Measurements from ENCODE around the gene CTNNA3. TPM values are rescaled to one million over a fixed set of nuclear protein-coding genes. Genes with fewer than 3 reads are reported as not detected.

CTNNA3 gene
- total RNA-seq, 1 experiment from 2014 or later: 0.32 TPM

- no peaks in the 10 kb centered on the region for H4K20me1 ChIP-seq (ENCODE audit: insufficient read depth)
- DNase-seq (ENCODE audit: low read depth, low spot score) (no peak), ATAC-seq (no peak)
- no TSS peak for BruUV-seq (replicated peaks)
- H3K4me1 ChIP-seq (ENCODE audit: control insufficient read depth in 1 of 2, insufficient read depth in 2 of 2, low read length in 2 of 2): no peaks in the 10 kb centered on the region
- H3K27ac ChIP-seq (ENCODE audit: low read depth, low read length): no peak overlapping the region
- ChIA-PET RAD21 (ENCODE audit: low non-redundant PET in 1 of 2, low total read pairs in 2 of 2, uncharacterized antibody in 2 of 2, unreplicated experiment in 2 of 2) (no interaction called here), CTCF (no interaction called here), POLR2A (no interaction called here)
- no peaks in the 10 kb centered on the region for H3K9me3 ChIP-seq (ENCODE audit: control insufficient read depth in 1 of 2, insufficient read depth in 1 of 2, low read depth in 1 of 2, low read length in 2 of 2)
- no peaks in the 10 kb centered on the region for H3K27me3 ChIP-seq (ENCODE audit: insufficient read depth, low read length)
- intact Hi-C loops (cut with micrococcal nuclease): no loop called here
- no peaks in the 10 kb centered on the region for H3K79me2 ChIP-seq (ENCODE audit: insufficient read depth, low read length)
- H3K9ac ChIP-seq (ENCODE audit: low read length): no peak overlapping the region
- no peaks in the 10 kb centered on the region for H3K36me3 ChIP-seq (ENCODE audit: control insufficient read depth in 1 of 2, insufficient read depth in 2 of 2, low read length in 2 of 2)
- H2AFZ ChIP-seq (ENCODE audit: low read depth, low read length, poor library complexity, severe bottlenecking): no peak overlapping the region
- H3K4me3 ChIP-seq (replicated peaks in 1 of 2; ENCODE audit: low read depth in 1 of 2, low read length in 2 of 2): no peak overlapping the region
- no peak for TF ChIP-seq YY1 (IDR thresholded peaks at IDR 0.05; ENCODE audit: extremely low read depth, insufficient replicate concordance, low read depth, low read length)
- no peak for TF ChIP-seq ELF1 (IDR thresholded peaks at IDR 0.05; ENCODE audit: borderline replicate concordance, low read depth)
- TF ChIP-seq, protein P1, sequence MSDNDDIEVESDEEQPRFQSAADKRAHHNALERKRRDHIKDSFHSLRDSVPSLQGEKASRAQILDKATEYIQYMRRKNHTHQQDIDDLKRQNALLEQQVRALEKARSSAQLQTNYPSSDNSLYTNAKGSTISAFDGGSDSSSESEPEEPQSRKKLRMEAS (IDR thresholded peaks at IDR 0.05): no peak
- TF ChIP-seq JUND (IDR thresholded peaks at IDR 0.05): no peak
- no peak for TF ChIP-seq POLR2AphosphoS5 (IDR thresholded peaks at IDR 0.05; ENCODE audit: low read depth, low read length)
- H3K9me2 ChIP-seq (ENCODE audit: insufficient read depth): no peaks in the 10 kb centered on the region
- H3K4me2 ChIP-seq (ENCODE audit: low read length): no peak overlapping the region
Measured at GRCh38 chr10:66242885-66243284, 1453.1 kb downstream of the CTNNA3 start.

GRCh38 chr10:66239062-66239461 is 1456.9 kb downstream of the CTNNA3 start:
- H3K4me2 ChIP-seq (ENCODE audit: low read length): no peak overlapping the region
- 0 out of 2 replicates have a peak, but pooled peaks cover 3% of the 10 kb centered on the region for H3K9me2 ChIP-seq (ENCODE audit: insufficient read depth)
- no peak overlapping the region for H3K9ac ChIP-seq (ENCODE audit: low read length)
- H3K4me1 ChIP-seq (ENCODE audit: control insufficient read depth in 1 of 2, insufficient read depth in 2 of 2, low read length in 2 of 2): no peaks in the 10 kb centered on the region
- ATAC-seq (no peak), DNase-seq (ENCODE audit: low read depth, low spot score) (no peak)
- no peak for TF ChIP-seq ZFX (IDR thresholded peaks at IDR 0.05)
- no peak for TF ChIP-seq CBX3 (IDR thresholded peaks at IDR 0.05; ENCODE audit: low read depth)
- no peak for TF ChIP-seq ATF3 (IDR thresholded peaks at IDR 0.05)
- no peak for TF ChIP-seq TCF7L2 (IDR thresholded peaks at IDR 0.05; ENCODE audit: borderline replicate concordance, extremely low read depth, insufficient read depth, insufficient read length)
- no peak for TF ChIP-seq RAD21 (IDR thresholded peaks at IDR 0.05; ENCODE audit: low read depth)
- H3K27ac ChIP-seq (ENCODE audit: low read depth, low read length): no peak overlapping the region
- ChIA-PET CTCF (no interaction called here), RAD21 (ENCODE audit: low non-redundant PET in 1 of 2, low total read pairs in 2 of 2, uncharacterized antibody in 2 of 2, unreplicated experiment in 2 of 2) (no interaction called here), POLR2A (no interaction called here)
- H3K27me3 ChIP-seq (ENCODE audit: insufficient read depth, low read length): no peaks in the 10 kb centered on the region
- no TSS peak for BruUV-seq (replicated peaks)
- H3K36me3 ChIP-seq (ENCODE audit: control insufficient read depth in 1 of 2, insufficient read depth in 2 of 2, low read length in 2 of 2): no peaks in the 10 kb centered on the region
- intact Hi-C loops (cut with micrococcal nuclease): no loop called here
- H2AFZ ChIP-seq (ENCODE audit: low read depth, low read length, poor library complexity, severe bottlenecking): no peak overlapping the region
- H3K79me2 ChIP-seq (ENCODE audit: insufficient read depth, low read length): no peaks in the 10 kb centered on the region
- H3K9me3 ChIP-seq (ENCODE audit: control insufficient read depth in 1 of 2, insufficient read depth in 1 of 2, low read depth in 1 of 2, low read length in 2 of 2): no peaks in the 10 kb centered on the region
- H4K20me1 ChIP-seq (ENCODE audit: insufficient read depth): no peaks in the 10 kb centered on the region
- H3K4me3 ChIP-seq (replicated peaks in 1 of 2; ENCODE audit: low read depth in 1 of 2, low read length in 2 of 2): no peak overlapping the region
